T-helper 2 cell (primary cell): ENCODE data around the gene GNG2.

Experiments
- DNase-seq, 5 experiments: peaks; one replicate each; pipeline versions ENCODE4 v3.0.0 to v3.0.0-alpha.2; 2012 to 2022

The GNG2 gene

DNA sequence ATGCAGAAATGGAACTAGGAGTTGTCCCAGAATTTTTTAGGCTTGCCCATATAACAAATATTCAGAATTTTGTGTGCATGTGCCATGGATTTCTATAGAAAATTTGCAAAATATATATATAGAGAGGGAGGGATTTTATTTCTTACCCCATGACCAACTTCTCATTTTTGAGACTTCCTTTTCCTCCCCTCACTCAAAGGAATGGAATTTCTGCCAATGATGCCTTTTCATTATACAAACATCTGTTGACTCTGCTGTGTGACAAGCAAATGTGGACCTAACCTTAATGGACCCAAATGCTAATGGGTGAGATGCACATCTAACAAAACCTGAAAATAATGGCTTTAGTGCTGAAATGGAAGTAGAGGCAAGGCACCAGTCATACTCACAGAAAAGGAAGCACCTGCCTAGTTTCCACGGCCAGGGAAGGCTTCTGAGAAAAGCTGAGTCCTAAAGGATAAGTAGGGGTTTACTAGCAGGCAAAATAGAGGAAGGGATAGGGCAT, 3.6 kb upstream of the GNG2 start:
- DNase-seq = no peak

DNA sequence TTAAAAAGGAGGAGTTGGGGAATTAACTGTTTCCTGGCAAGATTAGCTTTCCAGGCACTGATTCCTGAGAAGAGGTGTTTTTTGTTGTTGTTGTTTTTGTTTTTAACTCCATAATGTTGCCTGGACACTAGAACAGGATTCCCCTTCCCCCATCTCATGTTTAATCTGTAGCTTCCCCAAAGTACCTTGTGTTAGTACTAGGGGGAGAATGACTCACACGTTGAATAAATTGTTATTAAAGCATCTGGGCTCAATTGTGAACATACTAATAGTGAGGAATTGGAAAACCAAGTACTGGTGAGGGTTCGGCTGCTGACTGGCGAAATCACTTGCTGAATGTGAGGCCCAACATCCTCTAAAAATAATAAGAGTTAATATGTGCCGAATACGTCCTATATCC, 1.3 kb upstream of the GNG2 start:
- no peak for DNase-seq

DNA sequence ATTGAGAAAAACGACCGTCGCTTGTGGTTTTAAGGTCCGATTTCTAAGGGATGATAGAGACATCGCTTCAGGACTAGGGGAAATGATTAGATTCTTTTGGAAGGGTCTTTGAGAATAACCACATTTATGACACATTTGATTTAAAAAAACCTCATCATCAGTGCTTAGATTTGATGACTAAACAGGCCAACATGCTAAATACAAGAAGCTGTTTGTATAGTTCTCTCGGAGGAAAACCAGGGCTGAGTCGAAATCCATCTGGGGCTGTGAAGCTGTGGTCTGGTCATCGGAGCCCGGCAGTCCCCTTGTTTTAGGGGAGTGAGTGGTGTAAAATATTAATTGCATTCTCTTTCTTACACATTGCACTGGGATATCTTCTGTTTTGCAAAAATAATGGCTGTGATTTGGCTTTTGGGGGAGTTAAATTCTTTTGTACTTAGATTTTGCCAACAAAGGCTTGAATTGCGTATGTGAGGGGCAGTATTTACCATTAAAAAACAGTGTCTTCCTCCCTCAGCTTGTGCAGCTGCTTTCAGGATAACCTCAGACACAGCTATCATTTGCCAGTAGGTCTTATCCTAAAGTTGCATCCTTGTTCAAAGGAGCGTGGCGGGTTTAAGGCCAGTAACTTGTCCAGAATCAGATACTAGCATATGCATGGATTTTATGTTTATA, 550 bp downstream of the GNG2 start:
- DNase-seq = no peak

DNA sequence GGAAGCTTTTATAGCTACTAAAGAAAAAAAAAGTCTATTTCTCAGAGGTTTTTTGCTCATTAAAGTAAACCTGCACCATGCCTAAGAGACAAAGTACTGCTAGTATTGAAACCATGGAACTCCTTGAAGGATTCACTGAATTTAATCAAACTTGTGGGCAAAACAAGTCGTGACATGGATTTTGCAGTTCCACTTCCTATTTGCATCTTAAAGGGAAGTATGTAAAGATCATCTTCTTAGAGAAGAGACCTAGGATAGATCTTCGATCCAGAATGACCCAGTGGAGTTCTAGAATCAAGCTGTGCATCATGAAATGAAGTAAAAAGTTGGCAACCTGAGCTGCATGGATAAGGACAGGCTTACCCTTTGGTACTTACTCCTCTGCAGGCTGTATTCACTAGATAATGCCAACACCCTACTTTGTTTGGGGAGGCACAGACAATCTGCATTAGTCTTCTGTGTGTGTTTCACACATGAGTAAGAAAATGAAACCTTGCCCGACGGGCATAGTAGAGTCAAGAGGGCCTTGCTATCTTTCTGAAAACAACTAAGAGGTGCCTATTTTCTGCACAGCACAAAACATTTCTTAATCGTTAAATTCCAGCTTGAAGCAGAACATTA, 1.9 kb downstream of the GNG2 start:
- DNase-seq = peak in 1 of 5 experiments; percentile 74

DNA sequence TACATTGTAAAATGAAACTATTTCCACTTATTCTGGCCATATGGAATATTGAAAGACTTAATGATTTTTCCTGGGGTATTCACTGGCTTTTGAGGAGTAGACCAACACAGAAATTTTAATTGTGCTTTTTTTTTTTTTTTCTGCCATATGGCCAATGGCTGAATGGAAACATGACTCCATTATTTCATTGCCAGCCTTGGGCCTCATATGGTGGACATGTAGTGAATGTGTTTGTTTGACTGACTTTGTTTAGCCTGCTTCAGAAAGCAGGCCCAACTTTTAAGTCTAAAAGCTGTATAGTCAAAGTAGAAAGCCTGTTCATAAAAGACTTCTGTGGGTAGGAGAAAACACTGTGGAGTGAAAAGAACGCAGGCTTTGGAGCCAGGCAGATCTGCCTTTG, 2.4 kb downstream of the GNG2 start:
- DNase-seq = no peak

DNA sequence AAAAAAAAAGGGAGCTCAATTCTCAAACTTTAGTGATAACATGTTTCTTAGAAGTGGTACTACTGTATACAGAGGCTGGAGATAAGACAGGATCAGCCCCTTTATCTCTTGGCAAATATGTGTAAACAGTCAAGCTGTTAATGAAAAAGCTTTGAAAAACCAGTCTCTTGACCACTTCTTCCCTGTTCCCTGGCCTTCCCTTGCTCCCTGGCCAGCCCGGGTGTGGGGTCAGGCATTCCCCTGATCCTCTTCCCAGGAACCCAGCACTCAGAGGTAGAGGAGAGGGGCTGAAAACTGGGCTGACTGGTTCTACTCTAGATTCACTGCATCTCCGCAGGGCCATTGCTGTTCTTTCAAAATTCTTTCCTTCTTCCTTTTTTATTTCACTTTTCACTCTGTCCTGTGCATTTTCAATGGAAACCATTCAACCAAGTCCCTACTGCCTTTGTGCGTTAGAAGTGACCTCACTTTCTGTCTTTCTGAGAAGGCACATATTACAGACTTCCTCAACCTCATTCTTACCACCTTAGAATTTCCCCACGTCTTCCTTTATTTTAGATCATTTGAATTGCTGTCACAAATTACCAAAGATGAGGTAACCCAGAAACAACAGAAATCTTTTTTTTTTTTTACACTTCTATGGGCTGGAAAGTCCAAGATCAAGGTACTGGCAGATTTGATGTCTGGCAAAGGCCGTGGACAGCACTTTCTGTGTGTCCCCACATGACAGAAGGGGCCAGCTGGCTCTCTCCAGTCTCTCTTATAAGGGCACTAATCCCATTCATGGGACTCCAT, 5.7 kb downstream of the GNG2 start:
- DNase-seq = peak in 2 of 5 experiments; percentile 38 to 48

DNA sequence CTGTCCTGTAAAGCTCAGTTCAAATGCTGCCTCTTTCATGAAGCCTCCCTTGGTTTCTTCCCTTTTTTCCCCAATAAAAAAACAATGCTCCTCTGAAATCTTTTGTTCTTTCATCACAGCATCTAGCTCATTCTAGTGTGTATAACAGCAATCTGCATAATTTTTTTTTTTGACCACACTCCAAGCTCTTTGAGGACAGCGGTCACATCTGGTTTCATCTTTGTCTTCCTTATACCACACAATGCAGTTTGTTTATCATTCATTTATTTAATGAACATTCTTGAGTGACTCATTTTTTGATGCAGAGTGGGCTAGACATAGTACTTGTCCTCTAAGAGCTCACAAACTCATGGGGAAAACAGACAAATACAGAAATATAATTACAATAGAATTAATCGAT, 7.3 kb downstream of the GNG2 start:
- DNase-seq = peak in 2 of 5 experiments; percentile 48 to 87

DNA sequence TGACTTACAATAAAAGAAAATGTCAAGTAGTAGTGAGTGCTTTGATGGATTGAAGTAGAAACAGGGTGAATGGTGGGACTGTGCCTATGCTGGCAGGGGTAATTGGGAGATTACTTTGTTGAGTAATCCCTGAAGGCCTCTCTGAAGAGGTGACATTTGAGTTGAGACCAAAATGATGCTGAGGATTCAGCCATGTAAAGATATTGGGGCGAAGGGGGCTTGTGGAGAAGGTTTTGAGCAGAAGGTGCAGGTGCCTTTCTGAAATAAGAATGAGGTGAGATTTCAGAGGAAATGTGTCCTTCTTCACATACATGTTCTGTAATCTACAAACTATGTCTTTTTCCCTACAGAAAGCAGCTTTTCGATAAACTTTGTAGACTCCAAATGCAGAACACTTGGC, 8.0 kb downstream of the GNG2 start:
- no peak for DNase-seq

DNA sequence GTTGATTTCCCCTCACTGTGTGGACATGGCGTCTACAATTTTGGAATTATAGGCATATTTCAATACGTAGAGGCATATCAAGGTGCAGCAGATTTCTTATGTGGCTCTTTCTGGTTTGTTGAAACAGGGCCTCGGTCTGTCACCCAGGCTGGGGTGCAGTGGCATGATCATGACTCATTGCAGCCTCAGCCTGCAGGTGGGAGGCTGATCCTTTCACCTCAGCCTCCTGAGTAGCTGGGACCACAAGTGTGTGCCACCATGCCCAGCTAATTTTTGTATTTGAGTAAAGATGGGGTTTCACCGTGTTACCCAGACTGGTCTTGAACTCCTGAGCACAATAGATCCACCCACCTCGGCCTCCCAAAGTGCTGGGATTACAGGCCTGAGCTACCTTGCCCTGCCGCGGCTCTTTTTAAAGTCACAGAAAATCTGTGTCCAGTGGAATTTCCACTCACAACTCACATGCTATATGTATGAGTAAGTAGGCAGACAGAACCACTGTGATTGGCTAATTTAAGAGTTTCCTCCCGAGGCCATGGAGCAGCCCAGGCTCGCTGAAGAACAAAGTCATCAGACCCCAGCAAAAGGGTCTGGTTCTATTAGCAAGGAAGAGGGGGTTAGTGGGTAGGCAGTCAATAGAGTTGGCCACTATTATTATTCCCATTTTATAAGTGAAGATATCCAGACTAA, 9.1 kb downstream of the GNG2 start:
- peak in 4 of 5 experiments; percentile 30 to 90 (median 42) for DNase-seq

DNA sequence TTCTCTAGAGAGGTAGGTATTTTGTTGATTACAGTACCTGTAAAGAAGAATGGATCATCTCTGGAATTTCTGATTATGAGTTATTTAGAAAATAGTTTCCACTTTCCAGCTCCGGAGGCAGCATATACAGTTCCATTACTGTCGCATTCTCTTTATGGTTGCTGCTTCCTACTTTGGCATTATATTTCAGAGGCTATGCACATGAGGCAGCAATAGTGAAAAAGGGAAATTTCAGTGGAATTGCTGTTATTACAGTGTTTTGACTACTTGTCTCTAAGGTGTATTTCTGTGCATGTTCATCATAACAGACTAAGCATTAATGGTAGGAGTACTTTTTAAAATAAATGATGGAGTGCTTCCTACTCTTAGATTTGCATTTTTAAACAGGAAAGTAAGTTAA, 10.2 kb downstream of the GNG2 start:
- no peak for DNase-seq

DNA sequence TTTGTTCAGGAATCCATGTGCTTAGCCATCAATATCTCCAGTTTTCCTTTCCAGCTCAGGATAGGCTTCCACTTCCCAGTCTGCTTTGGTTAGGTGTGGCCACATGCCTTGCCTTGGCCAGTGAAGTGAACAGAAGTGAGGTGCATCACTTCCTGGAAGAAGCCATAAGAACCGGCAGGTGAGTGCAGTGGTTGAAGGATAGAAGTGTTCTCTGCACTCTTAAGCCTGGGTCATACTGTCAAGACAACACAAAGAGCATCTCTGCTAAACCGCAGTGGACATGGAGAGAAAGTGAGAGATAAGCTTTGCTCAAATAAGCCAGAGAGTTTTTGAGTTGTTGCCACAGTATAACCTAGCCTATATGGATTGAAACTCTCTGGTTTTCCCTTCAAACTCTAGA, 11.4 kb downstream of the GNG2 start:
- peak in 1 of 5 experiments; percentile 64 for DNase-seq

DNA sequence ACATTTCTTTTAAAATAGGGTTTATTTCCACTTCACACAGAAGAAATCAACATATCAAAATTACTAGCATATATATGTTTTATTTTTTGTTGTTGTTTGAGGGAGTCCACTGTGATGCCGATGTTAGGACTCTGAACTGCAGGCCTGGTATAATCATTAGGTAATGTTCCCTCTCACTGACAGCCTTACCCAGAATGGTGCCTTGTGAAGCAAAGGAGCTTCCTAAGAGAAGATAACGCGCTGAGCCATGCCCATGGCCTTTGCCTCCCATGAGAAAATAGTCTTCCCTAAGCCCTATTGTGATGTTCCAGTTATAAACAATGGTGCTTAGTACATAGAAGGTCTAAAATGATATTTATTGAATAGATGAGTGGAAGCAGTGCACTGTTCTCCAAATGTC, 12.0 kb downstream of the GNG2 start:
- DNase-seq = no peak

DNA sequence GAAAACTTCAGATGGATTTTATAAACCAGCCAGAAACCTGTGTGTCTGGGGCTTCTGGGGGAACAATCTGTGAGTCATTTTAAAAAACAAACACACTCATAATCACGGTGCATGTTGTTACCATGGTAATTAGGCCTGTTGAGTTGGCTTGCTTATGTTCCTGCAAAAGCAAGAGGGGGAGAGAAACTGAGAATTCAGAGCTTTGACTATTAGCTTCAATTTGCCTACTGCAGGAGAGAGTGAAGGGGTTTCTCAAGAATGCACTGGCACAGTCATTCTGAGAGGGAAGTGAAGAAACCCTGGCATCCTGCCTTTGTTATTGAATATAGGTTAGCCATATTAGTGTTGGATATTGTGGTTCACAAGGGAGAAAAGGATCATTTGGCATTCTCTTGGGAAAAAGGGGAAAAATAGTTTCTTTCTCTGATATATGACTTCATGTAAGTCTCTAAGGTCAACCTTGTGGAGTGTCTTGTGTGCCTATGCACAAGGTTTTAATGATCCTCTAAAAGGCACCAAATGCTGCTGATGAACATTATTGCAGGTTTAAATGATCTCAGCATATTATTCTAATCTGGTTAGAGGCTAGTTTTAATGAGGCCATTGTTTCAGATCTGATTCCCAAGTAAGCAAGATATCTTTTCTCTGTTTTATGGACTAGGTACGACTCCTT, 12.9 kb downstream of the GNG2 start:
- DNase-seq = peak in 1 of 5 experiments; percentile 94

DNA sequence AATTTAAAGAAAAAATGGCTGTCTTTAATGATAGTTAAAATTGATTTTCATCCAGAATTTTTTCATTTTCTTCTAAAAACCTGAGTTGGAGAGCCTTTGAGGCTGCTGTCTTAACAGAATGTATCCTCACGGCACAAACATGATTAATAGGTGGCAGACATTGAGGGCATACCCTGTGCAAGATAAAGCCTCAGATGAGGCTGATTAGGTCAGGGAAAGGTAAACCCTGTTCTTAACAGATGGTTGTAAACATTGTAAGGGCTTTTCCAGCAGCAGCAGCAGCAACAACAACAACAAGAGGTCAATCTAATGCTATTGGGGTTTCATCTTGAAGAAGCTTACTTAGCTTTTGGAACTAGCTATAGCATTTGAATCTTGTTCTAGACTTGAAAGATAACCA, 17.4 kb downstream of the GNG2 start:
- peak in 1 of 5 experiments; percentile 19 for DNase-seq

DNA sequence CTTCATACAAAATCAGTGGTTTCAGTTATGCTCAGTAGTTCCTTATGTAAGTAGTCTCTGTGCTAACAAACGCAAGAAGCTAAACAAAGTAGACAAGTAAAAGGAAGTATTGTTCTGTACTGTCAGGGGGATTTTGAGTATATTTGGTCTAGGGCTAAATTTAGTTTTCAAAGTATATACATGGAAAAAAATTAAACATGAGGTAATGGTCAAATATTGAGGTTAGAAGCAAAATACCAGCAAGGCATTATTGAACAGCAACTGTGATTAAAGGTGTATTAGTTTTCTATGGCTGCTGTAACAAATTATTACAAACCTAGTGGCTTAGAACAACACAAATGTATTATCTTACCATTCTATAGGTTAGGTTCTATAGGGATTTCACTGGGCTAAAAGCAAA, 18.8 kb downstream of the GNG2 start:
- DNase-seq = no peak

DNA sequence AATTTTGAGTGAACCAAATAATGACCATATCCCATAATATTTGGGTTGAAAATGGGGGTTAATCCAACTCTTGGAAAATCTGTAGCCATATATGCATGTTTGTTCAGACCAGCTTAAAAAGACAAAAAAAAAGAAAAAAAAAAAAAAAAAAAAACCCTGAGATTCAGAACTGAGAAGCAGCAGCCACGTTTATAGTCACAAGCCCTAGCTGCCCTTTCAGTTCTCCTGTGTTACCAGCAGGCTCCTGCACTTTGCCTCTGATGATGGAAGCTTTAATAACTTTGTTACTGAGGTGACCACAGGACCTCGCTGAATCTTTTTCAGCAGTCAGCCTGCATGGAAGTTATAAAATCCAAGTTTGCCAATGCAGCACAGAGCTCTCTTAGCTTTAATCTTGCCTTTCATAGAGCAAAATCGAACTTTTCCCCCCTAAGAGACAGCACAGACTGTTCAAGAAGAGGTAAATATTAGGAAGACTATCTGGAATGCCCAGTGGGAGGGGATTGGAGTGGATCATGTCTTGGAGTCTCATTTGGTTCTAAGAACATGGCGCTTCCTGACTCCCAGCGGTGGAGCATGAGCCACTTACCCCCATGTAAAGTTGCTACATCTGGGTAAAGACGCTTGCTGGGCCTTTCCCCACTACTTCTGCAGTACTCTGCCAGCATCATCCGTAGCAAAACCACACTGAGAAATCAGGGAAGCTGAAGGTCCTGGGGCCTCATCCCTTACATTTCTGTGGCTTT, 20.6 kb downstream of the GNG2 start:
- DNase-seq = no peak

DNA sequence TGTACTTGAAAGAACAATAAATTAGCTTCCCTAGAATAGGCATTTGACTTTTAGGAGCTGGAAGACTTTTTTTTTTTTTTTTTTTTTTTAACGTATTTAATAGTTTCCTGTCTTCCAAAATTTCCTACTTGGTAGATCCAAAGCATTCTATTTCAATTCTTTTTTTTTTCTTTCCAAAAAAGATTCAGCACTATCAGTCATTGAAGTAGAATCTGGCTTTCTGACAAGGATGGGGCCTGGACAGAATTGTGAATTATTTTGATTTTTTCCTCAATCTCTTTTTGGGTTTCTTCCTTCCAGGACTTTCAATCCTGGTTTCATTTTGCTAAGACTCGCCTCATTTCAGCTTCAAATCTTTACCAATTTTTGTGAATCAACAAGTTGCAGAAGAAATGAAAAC, 21.2 kb downstream of the GNG2 start:
- no peak for DNase-seq

DNA sequence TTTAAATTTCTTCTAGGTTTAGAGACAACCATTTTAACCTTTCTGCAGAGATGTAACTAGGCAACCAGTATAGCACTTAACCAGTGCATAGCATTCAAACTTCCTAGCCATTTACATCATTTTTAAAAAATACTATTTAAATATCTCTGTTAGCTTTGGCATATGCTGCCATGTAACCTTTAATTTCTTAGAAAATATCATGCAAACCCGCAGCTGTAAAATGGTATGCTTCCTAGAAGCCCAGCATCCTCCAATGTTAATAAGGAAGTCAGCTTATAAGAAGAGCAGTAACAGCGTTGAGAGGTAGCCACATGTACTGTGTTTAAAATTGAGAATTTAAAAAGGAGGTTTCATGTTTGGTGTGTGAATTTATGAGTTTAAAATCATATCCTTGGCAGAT, 22.8 kb downstream of the GNG2 start:
- no peak for DNase-seq

DNA sequence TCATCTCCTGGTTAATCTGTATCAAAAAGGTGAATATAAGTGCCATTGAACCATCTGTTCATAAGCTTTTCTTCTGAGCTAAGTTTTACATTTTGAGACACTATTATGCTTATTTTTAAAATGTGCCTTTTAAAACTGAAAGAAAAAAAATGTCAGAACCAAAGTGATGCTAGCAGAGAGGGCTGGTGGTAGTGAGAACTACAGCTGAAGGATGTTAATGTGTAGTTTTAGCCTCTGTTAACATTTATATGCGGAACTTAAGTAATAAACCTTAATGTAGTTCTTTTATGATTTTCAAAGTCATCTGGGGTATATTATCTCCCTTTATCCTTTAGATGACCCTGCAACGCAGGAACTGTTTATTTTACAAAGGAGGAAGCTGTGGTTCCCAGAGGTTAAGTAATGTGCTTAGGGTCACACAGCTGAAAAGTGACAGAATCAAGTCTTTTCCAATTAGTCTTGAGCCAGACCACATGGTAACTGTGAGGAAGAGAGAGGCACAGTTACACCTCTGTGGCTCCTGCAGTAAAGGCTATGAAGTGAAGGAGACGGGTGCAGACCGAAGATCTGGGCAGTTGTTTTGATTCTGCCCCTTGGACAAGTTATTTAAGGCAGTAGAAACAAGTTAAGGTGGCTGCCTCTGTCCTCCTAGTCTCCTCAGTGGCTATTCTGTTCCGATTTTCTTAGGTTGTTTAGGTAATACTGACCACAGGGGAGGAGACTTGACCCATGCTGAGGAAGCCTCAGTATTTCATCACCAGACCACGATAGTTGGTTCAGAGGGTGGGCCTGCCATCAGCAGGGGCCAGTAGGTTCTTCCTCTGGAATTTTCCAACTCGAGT, 23.9 kb downstream of the GNG2 start:
- DNase-seq = peak in 1 of 5 experiments; percentile 16

DNA sequence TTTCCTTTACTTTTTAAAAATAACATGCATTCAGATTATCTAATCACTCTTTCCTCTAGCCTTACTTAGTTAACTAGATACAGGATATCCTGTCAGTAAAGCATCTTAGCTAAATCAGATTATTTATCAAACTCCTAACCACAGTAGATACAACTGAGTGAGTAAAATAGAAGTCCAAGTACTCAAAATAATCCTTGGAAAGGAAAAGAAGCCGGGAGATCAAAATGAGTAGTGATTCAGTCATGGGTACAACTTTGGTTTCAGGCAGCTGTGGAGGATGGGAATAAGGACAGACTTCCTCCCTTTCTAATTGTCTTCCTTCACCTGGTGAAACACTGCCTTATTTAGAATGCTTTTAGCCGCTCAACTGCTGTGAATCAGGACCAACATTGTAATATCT, 29.4 kb downstream of the GNG2 start:
- peak in 1 of 5 experiments; percentile 35 for DNase-seq

DNA sequence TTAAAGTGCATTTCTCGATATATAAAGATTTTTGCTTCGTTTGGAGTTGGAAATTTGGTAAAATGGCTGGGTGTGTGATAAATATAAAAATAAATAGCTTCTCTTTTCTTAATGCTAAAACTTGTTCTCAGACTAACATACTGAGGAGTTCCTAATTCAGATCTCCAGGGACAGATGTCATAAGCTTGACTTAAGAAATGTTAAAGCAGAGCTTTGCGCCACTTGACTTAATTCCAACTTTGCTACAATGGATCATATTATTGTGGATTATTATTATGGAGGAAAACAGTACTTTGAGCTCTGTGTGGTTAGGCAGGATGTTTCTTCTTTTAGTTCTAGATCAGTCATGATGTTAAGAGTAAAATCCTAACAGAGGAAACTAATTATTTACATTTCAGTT, 33.8 kb downstream of the GNG2 start:
- DNase-seq = no peak
